Thyroid gland (tissue), 4 donors: ENCODE measurements around the gene ZNF408.

Source experiments
- POLR2A ChIP-seq, 2 donors: fragments of 450-650 bp; IDR thresholded peaks; one replicate each; pipeline ENCODE4 v1.6.1; 2017; ENCODE audit warnings: antibody characterized with exemption in 2 of 2, mild to moderate bottlenecking in 2 of 2, moderate library complexity in 1 of 2
- TF ChIP-seq, protein P1 (sequence below), 6 experiments: fragments of 200-600 bp in 3 of 6; fragments of 450-650 bp in 3 of 6; sonication (generic) in 3 of 6; IDR thresholded peaks; one replicate each; pipeline ENCODE4 v1.5.1; 2016 to 2019; ENCODE audit warnings: antibody characterized with exemption in 6 of 6, mild to moderate bottlenecking in 2 of 6, inconsistent platforms in 1 of 6, moderate library complexity in 1 of 6

DNA sequence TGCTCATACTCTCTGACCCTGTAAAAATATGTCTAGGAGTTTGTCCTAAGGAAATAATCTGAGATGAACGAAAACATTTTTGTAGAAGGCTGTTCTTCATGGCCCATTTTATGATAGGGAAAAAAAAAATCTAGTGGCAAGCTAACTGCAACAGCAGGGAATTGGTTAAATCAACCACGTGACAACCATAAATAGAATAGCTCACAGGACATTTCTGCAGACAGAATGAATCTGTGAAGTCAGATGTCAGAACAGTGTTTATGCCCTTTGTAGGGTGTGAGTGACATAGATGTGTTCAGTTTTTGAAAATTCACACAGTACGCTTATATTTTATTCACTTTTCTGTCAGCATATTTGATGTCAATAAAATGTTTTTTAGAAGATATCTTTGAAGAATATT, 16.5 kb upstream of the ZNF408 start:
- TF ChIP-seq, protein P1, sequence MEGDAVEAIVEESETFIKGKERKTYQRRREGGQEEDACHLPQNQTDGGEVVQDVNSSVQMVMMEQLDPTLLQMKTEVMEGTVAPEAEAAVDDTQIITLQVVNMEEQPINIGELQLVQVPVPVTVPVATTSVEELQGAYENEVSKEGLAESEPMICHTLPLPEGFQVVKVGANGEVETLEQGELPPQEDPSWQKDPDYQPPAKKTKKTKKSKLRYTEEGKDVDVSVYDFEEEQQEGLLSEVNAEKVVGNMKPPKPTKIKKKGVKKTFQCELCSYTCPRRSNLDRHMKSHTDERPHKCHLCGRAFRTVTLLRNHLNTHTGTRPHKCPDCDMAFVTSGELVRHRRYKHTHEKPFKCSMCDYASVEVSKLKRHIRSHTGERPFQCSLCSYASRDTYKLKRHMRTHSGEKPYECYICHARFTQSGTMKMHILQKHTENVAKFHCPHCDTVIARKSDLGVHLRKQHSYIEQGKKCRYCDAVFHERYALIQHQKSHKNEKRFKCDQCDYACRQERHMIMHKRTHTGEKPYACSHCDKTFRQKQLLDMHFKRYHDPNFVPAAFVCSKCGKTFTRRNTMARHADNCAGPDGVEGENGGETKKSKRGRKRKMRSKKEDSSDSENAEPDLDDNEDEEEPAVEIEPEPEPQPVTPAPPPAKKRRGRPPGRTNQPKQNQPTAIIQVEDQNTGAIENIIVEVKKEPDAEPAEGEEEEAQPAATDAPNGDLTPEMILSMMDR (IDR thresholded peaks at IDR 0.05), result no peak
- TF ChIP-seq POLR2A (IDR thresholded peaks at IDR 0.05), result no peak
